ENCODE data around the gene DNAAF3.

Gene DNAAF3

DNA sequence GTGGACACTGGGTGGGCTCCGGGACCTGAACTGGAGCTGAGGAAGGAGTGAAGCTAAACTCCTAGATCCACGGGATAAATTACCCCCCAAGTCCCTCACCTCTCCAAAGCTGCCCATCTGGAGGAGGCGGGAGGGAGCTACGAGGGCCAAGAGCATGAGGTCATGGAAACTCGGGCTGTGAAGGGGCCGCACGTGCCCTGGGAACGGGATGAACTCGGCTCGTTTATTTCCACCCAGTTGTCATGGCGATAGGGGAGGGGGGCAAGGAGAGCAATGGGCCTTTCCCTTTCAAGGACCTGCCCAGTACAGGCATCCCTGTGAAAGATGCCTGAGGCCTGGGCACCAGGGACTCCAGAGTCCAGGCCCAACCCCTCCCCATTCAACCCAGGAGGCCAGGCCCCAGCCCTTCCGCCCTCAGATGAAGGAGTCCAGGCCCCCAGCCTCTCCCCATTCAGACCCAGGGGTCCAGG, 52.8 kb downstream of the DNAAF3 start (continued):
- no peak for TF ChIP-seq ZNF510 (tag by site-specific recombination; IDR thresholded peaks at IDR 0.05; ENCODE audit: insufficient replicate concordance)
- peak; percentile 76 for TF ChIP-seq ZNF335 (tag by site-specific recombination; conservative IDR thresholded peaks at IDR 0.05)
- TF ChIP-seq IKZF3 (tag by site-specific recombination; IDR thresholded peaks at IDR 0.05) = peak; percentile 47; the same call in 1 of the 2 replicates
- no peak for TF ChIP-seq CTCF (tag by site-specific recombination; IDR thresholded peaks at IDR 0.05)
- TF ChIP-seq ZEB2 (tag by site-specific recombination; IDR thresholded peaks at IDR 0.05) = peak; percentile 61; the same call in 1 of the 2 replicates
- TF ChIP-seq SP2 (tag by site-specific recombination; IDR thresholded peaks at IDR 0.05) = peak; percentile 43
- TF ChIP-seq KLF9 (tag by site-specific recombination; IDR thresholded peaks at IDR 0.05; ENCODE audit: low read depth) = no peak
- TF ChIP-seq BCL6B (tag by site-specific recombination; IDR thresholded peaks at IDR 0.05) = no peak
- TF ChIP-seq SP7 (tag by site-specific recombination; IDR thresholded peaks at IDR 0.05) = peak; percentile 81
- TF ChIP-seq ZNF350 (tag by site-specific recombination; IDR thresholded peaks at IDR 0.05) = no peak
- no peak for TF ChIP-seq KLF7 (tag by site-specific recombination; IDR thresholded peaks at IDR 0.05; ENCODE audit: borderline replicate concordance)
- TF ChIP-seq ZNF354C (tag by site-specific recombination; IDR thresholded peaks at IDR 0.05; ENCODE audit: borderline replicate concordance, low read depth) = no peak
- TF ChIP-seq ZNF274 (IDR thresholded peaks at IDR 0.05; ENCODE audit: low read length) = no peak
- no peak for TF ChIP-seq ZNF274 (tag by site-specific recombination; IDR thresholded peaks at IDR 0.05; ENCODE audit: borderline replicate concordance)
- TF ChIP-seq, protein P1, sequence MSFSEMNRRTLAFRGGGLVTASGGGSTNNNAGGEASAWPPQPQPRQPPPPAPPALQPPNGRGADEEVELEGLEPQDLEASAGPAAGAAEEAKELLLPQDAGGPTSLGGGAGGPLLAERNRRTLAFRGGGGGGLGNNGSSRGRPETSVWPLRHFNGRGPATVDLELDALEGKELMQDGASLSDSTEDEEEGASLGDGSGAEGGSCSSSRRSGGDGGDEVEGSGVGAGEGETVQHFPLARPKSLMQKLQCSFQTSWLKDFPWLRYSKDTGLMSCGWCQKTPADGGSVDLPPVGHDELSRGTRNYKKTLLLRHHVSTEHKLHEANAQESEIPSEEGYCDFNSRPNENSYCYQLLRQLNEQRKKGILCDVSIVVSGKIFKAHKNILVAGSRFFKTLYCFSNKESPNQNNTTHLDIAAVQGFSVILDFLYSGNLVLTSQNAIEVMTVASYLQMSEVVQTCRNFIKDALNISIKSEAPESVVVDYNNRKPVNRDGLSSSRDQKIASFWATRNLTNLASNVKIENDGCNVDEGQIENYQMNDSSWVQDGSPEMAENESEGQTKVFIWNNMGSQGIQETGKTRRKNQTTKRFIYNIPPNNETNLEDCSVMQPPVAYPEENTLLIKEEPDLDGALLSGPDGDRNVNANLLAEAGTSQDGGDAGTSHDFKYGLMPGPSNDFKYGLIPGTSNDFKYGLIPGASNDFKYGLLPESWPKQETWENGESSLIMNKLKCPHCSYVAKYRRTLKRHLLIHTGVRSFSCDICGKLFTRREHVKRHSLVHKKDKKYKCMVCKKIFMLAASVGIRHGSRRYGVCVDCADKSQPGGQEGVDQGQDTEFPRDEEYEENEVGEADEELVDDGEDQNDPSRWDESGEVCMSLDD (tag by site-specific recombination; IDR thresholded peaks at IDR 0.05) = 0 out of 2 replicates have a peak, but pooled peaks have one; percentile 61
- TF ChIP-seq SETDB1 (IDR thresholded peaks at IDR 0.05; ENCODE audit: insufficient read length, low read length) = no peak
- no peak for TF ChIP-seq ZBTB7A (tag by site-specific recombination; IDR thresholded peaks at IDR 0.05; ENCODE audit: low read depth)
- TF ChIP-seq ZNF157 (tag by site-specific recombination; IDR thresholded peaks at IDR 0.05) = no peak
- TF ChIP-seq ZNF791 (tag by site-specific recombination; IDR thresholded peaks at IDR 0.05) = no peak
- no peak for TF ChIP-seq ZNF121 (tag by site-specific recombination; IDR thresholded peaks at IDR 0.05)
- TF ChIP-seq SALL2 (tag by site-specific recombination; IDR thresholded peaks at IDR 0.05; ENCODE audit: borderline replicate concordance) = no peak
- no peak for TF ChIP-seq ZBTB48 (tag by site-specific recombination; IDR thresholded peaks at IDR 0.05)
- peak; percentile 90 for TF ChIP-seq GLIS1 (tag by site-specific recombination; IDR thresholded peaks at IDR 0.05)
- no peak for TF ChIP-seq ZNF24 (tag by site-specific recombination; IDR thresholded peaks at IDR 0.05)
- 0 out of 2 replicates have a peak, but pooled peaks have one; percentile 40 for TF ChIP-seq ZNF324 (tag by site-specific recombination; IDR thresholded peaks at IDR 0.05)
- TF ChIP-seq ZNF132 (tag by site-specific recombination; IDR thresholded peaks at IDR 0.05; ENCODE audit: borderline replicate concordance) = no peak
- no peak for TF ChIP-seq ZNF488 (tag by site-specific recombination; IDR thresholded peaks at IDR 0.05)
- TF ChIP-seq KLF8 (tag by site-specific recombination; IDR thresholded peaks at IDR 0.05) = no peak
- TF ChIP-seq, protein P2, sequence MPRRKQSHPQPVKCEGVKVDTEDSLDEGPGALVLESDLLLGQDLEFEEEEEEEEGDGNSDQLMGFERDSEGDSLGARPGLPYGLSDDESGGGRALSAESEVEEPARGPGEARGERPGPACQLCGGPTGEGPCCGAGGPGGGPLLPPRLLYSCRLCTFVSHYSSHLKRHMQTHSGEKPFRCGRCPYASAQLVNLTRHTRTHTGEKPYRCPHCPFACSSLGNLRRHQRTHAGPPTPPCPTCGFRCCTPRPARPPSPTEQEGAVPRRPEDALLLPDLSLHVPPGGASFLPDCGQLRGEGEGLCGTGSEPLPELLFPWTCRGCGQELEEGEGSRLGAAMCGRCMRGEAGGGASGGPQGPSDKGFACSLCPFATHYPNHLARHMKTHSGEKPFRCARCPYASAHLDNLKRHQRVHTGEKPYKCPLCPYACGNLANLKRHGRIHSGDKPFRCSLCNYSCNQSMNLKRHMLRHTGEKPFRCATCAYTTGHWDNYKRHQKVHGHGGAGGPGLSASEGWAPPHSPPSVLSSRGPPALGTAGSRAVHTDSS (tag by site-specific recombination; IDR thresholded peaks at IDR 0.05) = no peak
- no peak for TF ChIP-seq HOXD13 (CRISPR knock-in tag; IDR thresholded peaks at IDR 0.05; ENCODE audit: borderline replicate concordance)
- TF ChIP-seq, protein P3, sequence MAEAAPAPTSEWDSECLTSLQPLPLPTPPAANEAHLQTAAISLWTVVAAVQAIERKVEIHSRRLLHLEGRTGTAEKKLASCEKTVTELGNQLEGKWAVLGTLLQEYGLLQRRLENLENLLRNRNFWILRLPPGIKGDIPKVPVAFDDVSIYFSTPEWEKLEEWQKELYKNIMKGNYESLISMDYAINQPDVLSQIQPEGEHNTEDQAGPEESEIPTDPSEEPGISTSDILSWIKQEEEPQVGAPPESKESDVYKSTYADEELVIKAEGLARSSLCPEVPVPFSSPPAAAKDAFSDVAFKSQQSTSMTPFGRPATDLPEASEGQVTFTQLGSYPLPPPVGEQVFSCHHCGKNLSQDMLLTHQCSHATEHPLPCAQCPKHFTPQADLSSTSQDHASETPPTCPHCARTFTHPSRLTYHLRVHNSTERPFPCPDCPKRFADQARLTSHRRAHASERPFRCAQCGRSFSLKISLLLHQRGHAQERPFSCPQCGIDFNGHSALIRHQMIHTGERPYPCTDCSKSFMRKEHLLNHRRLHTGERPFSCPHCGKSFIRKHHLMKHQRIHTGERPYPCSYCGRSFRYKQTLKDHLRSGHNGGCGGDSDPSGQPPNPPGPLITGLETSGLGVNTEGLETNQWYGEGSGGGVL (tag by site-specific recombination; IDR thresholded peaks at IDR 0.05) = peak; percentile 87

Measured in HEK293 (cell line).